GM20431 (cell line): ENCODE measurements around the gene BICC1.

Source experiments
- in situ Hi-C: fragments of 300-500 bp; cut with MseI, MboI; formaldehyde crosslinking; loops from one replicate; pipeline ENCODE4 v1.15.0; 2020; ENCODE audit warnings: low sequenced_read_pairs; ENCODE audit not compliant: unreplicated experiment

Gene BICC1

GRCh38 chr10:58515291-58515941 is 2.7 kb downstream of the BICC1 start:
- in situ Hi-C loops: no loop called here

- in situ Hi-C loops: no loop called here
Measured at GRCh38 chr10:58516119-58516518, 3.4 kb downstream of the BICC1 start.

GRCh38 chr10:58516671-58517070 is 4.0 kb downstream of the BICC1 start:
- in situ Hi-C loops: no loop called here

- in situ Hi-C loops: no loop called here
Measured at GRCh38 chr10:58517081-58517480, 4.4 kb downstream of the BICC1 start.

- in situ Hi-C loops: no loop called here
Measured at GRCh38 chr10:58517491-58518355, 5.1 kb downstream of the BICC1 start.

DNA sequence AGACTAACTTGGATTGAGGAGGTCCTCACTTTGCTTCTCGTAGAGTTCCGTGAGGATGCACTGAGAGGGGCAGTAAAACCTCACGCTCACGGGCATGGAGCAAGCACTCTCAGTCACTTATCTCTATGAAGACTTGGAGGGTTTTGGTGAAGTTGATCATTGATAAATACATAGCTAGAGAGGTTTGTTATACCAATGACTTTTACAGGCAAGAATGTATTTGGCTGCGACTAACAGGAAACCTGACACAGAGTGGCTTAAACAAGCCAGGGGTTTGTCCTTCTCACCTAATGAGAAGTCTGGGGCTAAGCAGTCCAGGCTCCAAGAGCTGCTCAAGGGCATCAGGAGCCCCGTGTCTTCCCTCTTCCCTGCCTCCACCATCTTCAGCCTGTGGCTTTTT is 6.1 kb downstream of the BICC1 start:
- in situ Hi-C loops: no loop called here

DNA sequence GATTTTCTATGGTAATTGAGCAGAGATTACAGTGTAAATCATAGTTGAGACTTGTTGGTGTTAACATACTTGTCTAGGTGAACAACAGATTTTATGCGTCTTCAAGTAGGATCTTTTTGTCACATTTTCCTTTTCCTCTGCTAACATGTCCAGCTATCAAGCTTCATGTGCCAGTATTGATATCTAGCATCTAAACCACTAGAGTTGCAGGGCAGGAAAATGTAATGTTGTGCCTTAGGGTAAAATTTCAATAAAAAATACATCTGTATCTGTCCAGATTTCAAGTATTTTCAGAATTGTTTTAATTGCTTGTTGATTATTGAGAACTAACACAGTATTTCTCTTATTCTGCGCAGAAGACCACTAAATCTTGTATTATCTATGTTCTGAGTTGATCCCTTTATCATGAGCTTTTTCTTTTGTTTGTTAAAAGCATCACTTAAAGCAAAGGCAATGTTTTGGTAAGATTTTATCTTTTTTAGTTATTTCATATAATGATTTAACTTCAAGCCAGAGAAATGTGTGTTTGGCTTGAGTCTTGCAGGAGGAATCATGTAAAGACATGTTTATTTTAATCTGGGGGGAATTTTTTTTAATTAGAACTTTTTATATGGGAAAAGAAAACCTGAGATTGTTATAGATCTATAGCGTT is 16.5 kb downstream of the BICC1 start:
- in situ Hi-C loops: no loop called here

DNA sequence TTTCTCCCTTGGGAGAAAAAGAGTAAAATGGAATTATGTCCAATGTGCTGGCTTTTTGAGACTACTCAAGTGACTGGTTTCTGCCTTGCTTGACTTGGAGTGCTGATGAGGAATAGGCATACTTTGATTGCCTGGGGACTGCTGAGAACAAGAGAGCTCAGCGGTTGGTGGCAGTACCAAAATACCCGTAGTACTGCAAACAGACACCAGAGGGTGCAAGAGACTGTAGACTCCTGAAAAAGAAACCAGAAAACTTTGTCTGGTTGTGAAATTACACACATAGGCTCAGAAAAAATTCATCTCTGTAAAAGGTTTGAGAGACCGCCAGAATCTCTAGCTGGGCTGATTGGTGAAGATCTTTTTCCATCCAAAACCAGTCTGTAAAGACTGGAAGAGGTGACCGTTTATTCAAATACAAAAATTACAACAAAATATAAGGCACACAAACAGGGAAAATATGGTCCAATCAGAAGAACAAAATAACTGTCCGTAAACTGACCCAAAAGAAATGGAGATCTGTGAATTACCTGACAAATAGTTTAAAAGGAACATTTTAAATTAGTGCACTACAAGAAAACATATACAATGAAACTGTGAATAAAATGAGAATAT is 18.5 kb downstream of the BICC1 start:
- in situ Hi-C loops: no loop called here

GRCh38 chr10:58535311-58535710 is 22.6 kb downstream of the BICC1 start:
- in situ Hi-C loops: no loop called here

- in situ Hi-C loops: no loop called here
Measured at GRCh38 chr10:58543141-58543540, 30.5 kb downstream of the BICC1 start.

DNA sequence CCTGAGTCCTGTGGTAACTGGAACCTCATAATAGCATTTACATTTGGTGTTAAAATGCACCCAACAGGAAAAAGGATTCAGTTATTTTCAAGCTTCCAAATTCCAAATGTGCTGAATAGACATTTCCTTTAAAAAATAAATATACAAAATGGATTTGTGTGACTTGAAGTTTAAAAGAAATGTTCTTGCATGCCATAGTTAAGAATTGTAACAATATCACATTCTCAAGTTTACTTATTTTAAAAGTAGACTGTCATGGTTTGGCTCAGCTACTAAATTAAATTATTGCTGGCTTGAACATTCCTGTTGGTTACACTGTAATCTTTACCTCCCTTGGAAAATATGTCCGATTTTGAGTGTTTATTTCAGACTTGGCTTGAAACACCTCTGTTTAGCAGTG is 31.5 kb downstream of the BICC1 start:
- in situ Hi-C loops: no loop called here

DNA sequence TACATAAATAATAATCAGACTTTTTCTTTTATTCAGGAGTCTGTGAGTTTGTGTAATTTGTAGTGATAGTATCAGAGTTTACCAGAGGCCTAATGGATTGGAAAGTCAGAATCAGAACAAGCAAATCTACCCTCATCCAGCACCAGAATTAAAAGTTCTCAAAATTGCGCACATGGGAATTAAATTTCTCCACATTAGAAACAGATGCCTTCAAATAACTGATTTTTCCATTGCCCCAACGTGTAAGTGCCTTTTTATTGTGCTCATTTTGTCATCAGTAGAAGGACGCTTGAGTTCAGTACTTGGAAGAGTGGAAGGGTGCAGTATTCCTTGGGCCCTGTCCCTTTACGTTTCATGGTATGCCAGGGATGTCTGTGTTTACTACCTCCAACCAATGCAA is 32.8 kb downstream of the BICC1 start:
- in situ Hi-C loops: no loop called here

DNA sequence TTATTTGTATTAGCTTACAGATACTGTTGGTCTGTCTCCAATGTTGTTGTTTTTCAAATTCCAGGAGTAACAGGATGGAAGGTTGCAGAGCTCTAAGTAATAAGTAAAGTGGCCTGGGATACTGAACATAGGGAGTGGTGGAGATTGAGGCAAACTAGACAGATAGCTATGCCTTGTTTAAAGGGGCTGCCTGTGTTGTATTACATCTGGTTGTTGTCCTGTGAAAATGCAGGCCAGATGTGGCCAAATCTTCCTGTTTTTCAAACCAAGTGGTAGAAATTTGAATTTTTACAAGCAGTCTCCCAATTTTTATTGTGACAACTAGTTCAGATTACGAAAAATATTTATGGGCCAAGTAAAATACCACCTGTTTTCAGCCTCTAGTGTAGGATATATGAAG is 33.5 kb downstream of the BICC1 start:
- in situ Hi-C loops: no loop called here

- in situ Hi-C loops: no loop called here
Measured at GRCh38 chr10:58546722-58547445, 34.2 kb downstream of the BICC1 start.

DNA sequence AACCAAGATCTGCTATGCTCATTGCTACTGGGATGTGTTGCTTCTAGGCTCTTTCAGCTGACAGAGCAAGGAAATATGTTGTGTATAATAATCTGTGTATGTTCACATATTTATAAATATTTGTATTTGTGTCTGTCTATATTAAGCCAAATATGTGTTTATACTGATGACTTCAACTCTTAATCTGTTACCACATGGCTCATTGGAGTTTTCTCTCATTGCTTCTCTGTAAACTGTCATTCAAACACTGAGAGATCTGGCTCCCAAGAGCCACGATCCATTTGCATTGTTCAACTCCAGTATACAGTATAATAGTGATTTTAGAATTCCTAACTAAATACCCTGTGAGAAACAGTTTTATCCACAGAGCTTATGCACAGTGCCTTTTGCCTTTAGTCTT is 35.3 kb downstream of the BICC1 start:
- in situ Hi-C loops: no loop called here

DNA sequence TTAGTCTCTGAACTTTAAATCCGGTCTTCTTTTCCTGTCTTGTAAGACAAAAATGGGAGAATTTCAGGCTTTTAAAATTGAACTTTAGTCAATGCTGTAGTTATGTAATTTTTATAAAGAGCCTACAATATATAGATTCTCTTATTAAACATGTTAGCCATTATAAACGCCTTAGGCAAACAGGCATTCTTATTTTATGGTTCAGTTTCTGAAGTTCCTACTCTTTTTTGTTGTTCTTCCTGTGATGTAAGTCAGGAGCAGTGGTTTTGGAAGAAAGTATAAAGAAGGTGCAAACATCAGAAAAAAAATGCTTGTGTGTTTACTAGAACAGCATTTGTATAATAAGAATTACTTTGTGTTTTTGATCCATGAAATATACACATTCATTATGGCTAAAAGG is 41.6 kb downstream of the BICC1 start:
- in situ Hi-C loops: no loop called here

DNA sequence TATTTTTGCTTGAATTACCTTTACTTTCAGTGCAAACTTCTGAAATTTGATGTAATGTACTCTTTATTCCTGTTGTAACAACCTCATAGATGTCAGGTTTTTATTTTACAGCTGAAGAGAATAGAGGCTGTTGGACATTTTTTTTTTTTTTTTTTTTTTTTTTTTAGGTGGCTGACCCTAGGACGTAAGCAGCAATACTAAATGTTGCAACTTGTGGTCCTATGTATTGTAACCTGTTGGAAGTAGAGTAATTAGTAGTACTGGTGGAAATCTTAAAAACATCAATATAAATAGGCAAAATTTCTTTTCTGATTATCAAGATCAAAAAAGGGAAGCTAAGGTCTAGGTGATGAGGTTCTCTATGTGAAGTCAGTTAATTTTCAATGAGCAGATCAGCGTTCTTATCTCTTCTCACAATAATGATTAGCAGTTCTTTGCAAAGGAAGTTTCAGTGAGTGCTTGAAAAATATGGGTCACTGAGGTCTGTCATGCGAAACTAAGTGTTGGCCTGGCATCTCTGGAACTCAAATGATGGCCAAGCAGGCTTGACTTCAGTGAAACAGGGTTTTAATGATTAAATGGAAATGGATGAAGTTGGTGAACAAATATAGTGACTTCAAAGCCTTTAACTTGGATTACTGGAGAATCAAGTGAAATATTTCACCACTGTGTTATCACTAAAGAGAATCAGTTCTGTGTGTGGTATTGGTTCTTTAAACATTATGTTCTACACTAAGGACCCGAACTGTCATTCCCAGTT is 42.7 kb downstream of the BICC1 start:
- in situ Hi-C loops: no loop called here

GRCh38 chr10:58555930-58556311 is 43.2 kb downstream of the BICC1 start:
- in situ Hi-C loops: no loop called here

GRCh38 chr10:58556516-58557165 is 44.0 kb downstream of the BICC1 start:
- in situ Hi-C loops: no loop called here
